ENCODE data around the gene CRIP1.

Gene CRIP1

GRCh38 chr14:105486163-105486973, at the start of gene CRIP1:
TSS of gene CRIP1 (plus strand) at chr14:105486886. CDS start at chr14:105487260, 374 bp downstream.
- intact Hi-C loops (cut with DNase I; ENCODE audit: low total_unique reads), result no loop called here

GRCh38 chr14:105436891-105437722, 49.6 kb upstream of the CRIP1 start:
- Histone ChIP-seq H3K9me3 (no peaks in the 10 kb centered on the region), H3K4me3 (no peak overlapping the region), H3K27ac (no peak overlapping the region), H3K36me3 (peaks cover 0 to 31% (median 14%) of the 10 kb centered on the region in 3 donors), H3K4me1 (peaks cover 0 to 17% (median 5%) of the 10 kb centered on the region in 4 donors), H3K27me3 (no peaks in the 10 kb centered on the region)
- TF ChIP-seq CTCF (IDR thresholded peaks at IDR 0.05), result no peak
- DNase-seq, result no peak
- intact Hi-C loops (cut with DNase I; ENCODE audit: low total_unique reads), result no loop called here

More at GRCh38 chr14:105486163-105486973, at the start of gene CRIP1:
- H3K9me3 ChIP-seq, result no peaks in the 10 kb centered on the region
- H3K27ac ChIP-seq, result peak within 1 kb of the TSS; percentile 97 to 98
- H3K27me3 ChIP-seq, result no peaks in the 10 kb centered on the region
- H3K4me3 ChIP-seq, result peak within 1 kb of the TSS; percentile 63 to 65
- no peaks in the 10 kb centered on the region for H3K36me3 ChIP-seq
- peaks cover 25 to 91% (median 81%) of the 10 kb centered on the region in 4 donors for H3K4me1 ChIP-seq
- no peak for TF ChIP-seq CTCF (IDR thresholded peaks at IDR 0.05)
- DNase-seq, result no peak

- Histone ChIP-seq H3K4me1 (peaks cover 0 to 17% (median 5%) of the 10 kb centered on the region in 4 donors), H3K4me3 (no peak overlapping the region), H3K27ac (no peak overlapping the region), H3K36me3 (peaks cover 0 to 39% (median 14%) of the 10 kb centered on the region in 3 donors), H3K9me3 (no peaks in the 10 kb centered on the region), H3K27me3 (no peaks in the 10 kb centered on the region)
- intact Hi-C loops (cut with DNase I; ENCODE audit: low total_unique reads), result no loop called here
- DNase-seq, result no peak
- TF ChIP-seq CTCF (IDR thresholded peaks at IDR 0.05), result no peak
Measured at GRCh38 chr14:105437723-105438500, 48.8 kb upstream of the CRIP1 start.

- peaks cover 0 to 46% (median 14%) of the 10 kb centered on the region in 3 donors for H3K36me3 ChIP-seq
- H3K4me3 ChIP-seq, result no peak overlapping the region
- TF ChIP-seq CTCF (IDR thresholded peaks at IDR 0.05), result no peak
- intact Hi-C loops (cut with DNase I; ENCODE audit: low total_unique reads), result no loop called here
- no peak for DNase-seq
- H3K27me3 ChIP-seq, result no peaks in the 10 kb centered on the region
- H3K27ac ChIP-seq, result no peak overlapping the region
- H3K9me3 ChIP-seq, result no peaks in the 10 kb centered on the region
- peaks cover 0 to 14% (median 5%) of the 10 kb centered on the region in 4 donors for H3K4me1 ChIP-seq
Measured at GRCh38 chr14:105439179-105439578, 47.5 kb upstream of the CRIP1 start.
